Amniotic epithelial cell (primary cell): ENCODE data around the gene ARAP1.

Source experiments
- DNase-seq: peaks from one replicate; pipeline ENCODE4 v3.0.0-alpha.2; 2010; ENCODE audit warnings: low read depth

The ARAP1 gene

DNA sequence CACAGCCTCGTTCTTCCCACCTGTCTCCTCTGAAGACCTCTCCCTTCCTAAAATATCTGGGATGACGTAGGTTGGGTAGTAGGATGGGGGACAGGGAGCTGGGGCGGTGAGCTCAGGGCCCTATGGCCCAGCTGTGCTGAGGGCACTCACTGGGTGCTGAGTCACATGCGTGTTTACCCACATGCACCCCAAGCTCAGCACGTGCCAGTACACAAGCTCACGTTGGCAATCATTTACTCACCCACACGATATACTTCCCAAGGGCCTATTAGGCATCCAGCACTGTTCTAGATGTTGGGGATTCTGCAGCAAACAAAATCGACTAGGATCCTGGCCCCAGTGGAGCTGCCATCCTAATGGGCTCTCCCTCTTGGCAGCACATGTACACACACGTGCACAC lies 28.7 kb downstream of the ARAP1 start:
- DNase-seq, result no peak

DNA sequence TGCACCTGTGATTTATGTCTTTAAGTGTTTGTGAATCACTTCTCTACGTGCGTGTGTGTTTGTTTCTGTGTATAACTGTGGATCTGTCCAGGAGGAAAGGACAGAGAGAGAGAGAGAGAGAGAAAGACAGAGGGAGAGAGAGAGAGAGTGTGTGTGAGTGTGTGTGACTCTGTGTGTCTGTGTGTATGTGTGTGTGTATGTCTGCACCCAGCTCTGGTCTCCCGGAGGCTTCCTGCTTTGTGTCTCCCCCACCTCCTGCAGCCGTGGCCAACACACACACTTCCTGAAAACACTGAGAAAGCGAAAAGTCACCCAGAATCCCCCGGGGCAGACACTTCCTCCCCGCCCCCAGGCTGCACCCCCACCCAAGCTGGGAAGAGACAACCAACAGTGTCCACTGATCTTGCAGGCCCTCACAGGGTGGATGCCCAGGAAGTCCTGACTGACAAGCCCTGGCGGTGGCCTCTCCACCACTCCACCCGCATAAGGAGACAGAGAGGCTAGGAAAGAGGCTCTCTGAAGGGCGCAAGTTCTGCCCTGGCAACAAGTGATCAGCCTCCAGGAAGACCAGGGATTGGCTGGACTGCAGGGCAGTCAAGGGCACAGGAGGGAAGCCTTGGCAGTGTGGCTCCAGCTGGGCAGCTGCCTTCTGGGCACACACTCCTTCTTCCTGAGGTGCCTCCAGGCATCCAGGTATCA lies 30.0 kb downstream of the ARAP1 start:
- peak; percentile 94 for DNase-seq

DNA sequence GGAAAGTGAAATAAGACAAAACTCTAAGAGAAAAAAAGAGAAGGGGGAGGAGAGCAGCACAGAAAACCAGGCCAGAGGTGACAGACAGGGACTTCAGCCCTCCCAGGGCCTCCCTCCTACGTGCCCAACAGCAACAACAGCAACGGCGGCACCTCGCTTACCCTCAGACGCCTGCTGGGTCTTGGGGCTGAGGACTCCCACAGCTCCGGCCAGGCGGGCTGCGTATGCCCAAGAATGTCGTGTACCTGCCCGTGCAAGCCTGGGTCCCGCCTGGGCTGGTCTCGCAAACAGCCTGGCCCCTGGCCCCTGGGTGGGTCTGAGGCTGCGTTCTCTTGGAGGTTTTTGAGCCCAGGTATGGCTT lies 30.5 kb downstream of the ARAP1 start:
- peak; percentile 25 for DNase-seq

DNA sequence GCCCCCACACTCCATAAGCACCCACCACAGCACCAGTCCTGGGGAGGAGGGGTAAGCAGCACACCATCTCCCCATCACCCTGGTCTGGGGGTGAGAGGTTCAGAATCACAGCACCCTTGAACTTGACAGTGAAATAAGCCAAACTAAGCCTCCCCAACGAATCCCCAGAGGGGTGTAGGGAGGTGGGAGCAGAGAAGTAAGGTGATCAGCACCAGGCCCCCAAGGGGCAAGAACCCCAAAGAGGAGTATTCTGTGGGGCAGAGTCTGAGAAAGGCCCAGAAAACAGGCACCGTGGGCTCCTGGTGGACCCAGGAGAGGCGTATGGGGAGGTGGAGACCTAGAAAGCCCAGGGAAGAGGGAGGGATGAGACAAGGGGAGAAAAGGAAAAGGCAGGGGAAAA lies 30.9 kb downstream of the ARAP1 start:
- no peak for DNase-seq

DNA sequence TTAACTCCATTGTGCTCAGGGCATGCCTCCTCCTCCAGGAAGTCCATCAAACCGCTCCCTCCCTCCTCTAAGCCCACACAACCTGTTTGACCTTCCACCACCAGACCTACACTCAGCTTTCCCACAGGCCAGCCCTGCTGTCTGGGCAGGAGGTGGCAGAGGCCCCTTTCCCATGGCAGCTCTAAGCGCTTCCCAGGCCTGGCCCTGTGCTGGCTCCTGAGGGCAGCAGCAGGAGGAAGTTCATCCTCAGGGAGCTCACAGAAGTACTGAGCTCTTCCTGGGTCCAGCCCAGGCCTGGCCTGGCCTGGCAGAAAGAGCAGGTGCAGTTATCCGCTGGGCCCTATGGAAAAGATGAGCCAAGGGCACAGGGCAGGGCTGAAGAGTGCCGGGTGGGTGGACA lies 31.4 kb downstream of the ARAP1 start:
- DNase-seq, result no peak

DNA sequence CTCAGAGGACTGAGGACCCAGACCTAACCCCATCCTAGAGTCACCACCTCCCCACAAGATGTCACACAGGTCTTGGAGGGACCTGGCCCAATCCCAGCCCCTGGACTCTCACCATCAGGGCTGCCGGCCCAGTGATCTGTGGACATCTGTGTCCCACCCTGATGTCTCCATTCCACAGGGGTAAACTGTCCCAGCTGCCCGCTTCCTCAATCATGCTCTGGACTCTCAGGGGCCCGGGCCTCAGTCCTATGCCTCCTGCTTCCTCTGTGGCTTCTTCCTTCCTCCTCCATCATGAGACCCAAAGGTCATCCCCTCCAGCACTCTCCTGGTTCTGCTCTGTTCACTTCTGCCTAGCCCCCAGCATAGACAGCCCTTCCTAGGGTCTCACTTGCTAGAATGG lies 32.2 kb downstream of the ARAP1 start:
- no peak for DNase-seq

DNA sequence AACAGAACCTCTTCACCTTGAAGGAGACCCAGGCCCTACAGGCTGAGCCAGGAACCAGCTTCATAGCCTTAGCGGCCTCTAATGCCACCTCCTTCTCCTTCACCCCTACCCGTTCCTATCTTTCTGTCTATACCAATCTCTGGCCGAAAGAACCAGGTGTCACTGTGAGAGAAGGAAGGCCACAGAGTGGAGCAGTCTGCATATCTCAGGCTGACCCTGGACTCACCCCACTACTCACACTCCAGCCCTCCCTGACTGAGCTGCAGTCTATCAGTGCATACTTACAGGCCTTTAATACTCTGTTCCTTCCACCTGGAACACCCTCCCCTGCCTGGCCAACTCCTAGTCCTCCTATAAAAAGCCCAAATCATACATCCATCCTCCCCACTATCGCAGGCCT lies 32.7 kb downstream of the ARAP1 start:
- peak; percentile 42 for DNase-seq

DNA sequence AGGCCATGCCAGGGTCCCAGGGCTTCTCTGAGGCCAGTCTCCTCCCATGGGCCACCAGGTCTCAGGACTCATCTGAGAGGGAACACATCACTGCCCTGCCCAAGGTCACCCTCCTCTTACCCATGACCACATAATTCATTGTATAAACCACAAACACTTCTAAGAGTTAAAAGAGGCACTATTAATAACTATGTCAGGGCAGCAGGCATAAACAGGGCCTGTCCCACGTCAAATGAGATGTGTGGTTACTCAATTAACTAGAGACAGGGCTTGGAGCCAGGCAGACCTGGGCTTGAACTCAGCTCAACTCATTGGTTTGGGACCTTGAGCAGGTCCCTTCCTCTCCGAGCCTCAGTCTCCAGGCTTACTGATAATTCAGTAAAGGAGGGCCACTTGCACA lies 33.1 kb downstream of the ARAP1 start:
- DNase-seq, result peak; percentile 80

DNA sequence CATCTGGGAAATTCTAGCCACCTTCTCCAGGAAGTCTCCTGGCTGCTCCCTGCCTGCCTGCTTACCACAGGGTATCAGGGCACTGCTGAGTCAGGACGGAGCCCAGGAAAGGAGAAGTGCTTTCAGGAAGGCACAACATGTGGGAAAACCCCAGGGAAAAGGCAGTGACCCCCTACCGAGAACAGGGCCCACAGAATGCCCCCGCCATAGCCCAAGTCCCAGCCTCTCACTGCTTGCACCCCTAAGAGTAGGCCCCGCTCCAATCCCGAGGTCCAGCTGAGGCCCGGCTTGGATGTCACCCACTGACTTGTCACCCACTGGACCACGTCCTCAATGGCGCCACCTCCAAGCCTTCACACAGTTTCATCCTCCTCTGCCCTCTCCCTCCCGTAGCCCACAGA lies 34.1 kb downstream of the ARAP1 start:
- DNase-seq, result no peak

DNA sequence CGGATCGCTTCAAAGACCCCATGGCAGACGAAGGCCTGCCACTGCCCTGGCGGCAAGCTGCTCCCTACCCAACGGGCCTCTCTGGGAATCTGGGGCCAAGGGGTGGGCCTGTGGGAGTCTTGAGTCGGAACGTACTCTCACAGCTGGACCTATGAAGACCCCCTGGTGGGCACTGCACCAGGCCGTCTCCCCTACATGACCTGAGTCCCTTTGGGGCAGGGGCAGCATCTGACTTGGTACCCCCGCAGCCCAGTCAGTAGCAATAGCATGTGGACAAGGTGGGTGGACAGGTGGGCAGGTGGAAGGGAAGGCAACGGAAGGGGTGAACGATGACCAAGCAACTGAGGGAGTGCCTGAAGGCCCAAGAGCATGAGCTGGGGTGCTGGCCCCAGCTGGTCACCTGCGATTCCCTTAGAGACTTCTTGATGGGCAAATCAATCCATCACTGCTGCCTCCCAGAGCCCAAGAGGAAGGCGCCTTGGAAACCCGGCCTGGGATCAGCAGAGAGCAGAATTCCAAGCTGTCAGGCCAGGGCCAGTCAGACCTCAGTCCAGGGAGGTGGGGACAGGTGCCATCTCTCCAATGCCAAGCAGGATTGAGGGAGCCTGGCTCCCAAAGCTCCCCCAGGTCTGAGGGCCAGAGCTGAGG lies 35.3 kb downstream of the ARAP1 start:
- DNase-seq, result no peak

DNA sequence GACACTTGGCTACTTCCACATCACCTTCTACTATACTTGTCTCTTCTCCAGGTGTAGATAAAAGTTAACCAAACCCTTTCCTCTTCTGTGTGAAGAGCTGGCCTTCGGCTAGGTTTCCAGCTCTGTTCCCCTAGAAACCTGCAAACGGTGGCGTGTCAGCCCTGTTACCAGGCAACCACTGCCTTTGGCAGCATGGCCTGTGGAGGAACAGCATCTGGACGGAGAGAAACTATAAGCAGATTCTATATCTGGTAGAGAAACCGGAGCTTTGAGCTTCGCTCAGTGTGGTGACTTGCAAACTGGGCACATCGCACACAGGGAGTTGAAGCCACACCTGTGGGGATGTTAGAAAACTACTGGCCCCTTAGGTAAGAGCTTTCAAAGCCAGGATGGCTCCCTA lies 35.9 kb downstream of the ARAP1 start:
- DNase-seq, result no peak

DNA sequence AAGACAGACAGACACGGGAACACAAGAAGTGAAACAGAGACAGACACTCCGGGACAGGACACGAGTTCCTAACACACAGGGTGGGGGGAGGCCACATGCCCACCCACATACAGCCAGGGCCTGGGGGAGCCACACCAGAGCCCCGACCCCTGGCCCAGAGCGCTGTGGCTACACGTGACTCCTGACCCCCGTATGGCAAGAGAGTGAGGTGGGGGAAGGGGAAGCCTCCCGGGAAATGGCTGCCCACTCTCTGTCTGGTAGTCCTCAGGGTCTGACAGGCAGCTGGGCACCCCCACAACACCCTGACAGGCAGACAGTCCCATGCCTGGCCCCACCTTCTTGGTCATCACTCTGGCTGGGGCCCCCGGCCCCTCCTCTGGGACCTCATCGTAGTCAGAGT lies 39.4 kb downstream of the ARAP1 start:
- no peak for DNase-seq

DNA sequence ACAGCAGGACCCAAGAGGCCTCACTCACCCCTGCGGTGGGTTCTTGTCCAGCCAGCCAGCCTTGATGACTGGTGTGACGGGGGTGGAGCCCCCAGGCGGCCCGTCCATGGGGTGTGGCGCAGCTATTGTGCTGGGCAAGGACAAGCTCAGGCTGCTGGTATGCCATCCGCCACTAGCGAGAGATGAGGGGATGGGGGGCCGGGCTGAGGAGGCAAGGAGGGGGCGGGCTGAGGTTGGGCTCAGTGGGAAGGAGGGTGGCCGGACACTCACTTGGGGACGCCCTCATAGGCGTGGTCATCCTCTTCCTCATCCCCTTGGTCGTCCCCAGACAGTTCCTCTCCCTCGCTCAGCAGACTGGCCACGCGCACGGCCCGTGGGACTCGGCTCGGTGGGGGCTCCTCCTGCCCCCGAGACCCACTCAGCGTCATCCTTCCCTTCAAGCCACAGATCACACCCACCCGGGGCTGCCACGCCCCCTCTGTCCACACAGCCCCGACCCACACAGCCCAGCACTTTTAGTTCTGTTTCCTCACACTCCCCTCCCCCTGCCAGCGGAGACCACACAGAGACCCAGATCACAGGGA lies 39.9 kb downstream of the ARAP1 start:
- DNase-seq, result no peak

DNA sequence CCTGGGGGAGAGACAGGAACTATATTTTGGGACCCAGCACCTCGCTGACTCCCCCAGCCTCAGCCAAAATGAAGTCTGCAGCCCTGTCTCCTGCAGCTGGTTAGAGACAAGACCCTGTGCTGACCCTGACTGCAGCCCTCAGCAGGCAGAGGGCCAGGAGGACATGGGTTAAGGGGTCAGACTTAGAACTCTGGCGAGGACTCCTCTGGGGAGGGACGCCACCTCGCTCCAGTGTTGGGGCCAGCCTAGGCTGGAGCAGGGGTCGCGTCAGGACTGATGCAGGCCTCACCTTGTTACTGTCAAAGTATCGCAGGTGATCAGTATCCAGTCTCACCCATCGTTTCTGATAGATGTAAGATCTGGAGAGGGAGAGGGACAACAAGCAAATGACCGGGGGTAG lies 41.1 kb downstream of the ARAP1 start:
- DNase-seq, result no peak

DNA sequence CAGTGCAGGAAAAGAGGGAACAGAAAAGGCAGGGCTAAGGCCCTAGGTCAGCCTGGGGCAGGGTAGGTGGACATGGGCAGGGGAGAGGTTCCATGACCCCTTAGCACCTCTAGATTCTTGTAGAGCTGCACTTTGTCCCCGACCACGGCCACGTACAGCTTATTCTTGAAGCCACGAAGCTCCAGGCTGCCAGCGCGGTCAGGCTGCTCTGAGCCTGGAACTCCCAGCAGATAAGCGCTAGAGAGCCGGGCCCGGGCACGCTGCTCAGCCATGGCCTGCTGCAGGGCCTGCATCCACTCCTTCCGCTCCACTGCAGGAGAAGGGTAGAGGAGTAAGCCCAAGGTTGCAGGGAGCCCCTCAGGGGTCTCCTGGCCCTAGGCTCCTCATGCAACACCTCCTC lies 41.9 kb downstream of the ARAP1 start:
- DNase-seq, result no peak

DNA sequence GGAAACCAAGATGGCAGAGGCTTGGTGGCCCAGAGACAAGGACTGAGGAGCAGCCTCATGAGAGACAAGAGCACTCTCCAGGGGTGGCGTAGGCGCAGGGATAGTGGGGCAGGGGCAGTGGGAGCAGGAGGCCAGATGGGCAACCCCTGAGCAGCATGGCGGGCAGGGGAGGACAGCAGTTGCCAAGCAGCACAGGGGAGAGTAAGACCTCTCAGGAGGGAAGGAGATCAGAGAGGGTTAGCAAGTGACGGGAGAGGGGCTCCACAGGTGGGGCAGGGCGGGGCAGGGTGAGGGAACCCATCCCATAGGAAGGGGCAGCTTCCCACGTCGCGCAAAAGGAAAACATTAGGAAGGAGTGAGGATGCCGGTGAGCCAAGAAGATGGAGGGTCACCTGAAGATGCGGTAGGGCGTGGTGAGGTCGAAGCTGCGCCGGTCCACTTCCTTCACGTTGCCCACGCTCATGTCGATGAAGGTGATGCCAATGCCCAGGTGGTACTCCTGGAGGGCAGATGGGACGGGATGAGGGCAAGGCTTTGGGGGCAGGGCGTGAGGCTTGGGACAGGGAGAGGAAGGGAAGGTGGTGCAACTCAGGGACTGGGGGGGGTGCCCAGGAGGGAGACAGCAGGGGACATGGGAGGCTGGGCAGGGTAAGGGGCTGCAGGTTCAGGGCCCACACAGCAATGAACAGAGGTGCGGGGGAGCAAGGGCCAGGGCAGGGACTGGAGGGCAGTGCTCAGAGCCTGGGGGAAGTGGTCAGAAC lies 42.5 kb downstream of the ARAP1 start:
- no peak for DNase-seq

DNA sequence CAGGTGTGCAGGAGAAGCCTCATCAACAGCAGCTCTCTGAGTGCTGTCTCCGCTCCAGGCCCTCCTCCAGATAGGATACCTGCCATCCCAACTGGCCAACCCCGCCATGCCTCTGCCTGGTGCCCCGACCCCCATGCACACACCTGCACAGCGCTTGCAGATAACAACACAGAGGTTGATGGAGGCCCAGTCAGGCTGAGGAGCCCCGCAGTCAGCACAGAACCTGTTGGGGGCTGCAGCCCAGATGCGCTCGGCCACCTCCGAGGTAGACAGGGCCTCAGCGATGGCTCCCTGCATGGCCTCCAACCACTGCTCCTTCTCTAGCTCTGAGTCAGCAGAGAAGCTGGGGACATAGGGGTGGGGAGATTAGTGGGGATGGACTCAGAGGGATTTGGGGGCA lies 45.2 kb downstream of the ARAP1 start:
- no peak for DNase-seq

DNA sequence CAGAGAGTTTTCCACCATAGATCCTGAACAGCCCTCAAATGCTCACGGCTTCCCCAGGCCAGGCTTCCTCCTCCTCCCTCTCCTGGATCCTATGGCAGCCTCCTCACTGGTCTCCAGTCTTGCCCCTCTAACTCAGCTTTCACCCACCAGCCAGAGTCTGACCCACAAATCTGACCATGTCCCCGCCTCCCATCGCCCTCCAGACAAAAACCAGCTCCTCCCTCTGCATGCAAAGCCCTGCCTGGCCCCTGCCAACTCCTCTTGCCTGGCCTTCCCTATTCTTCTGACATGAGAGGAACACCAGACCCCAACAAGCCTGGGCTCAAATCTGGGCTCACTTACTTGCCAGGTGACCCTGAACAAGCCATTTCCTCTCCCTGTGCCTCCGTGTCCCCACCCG lies 45.6 kb downstream of the ARAP1 start:
- no peak for DNase-seq

DNA sequence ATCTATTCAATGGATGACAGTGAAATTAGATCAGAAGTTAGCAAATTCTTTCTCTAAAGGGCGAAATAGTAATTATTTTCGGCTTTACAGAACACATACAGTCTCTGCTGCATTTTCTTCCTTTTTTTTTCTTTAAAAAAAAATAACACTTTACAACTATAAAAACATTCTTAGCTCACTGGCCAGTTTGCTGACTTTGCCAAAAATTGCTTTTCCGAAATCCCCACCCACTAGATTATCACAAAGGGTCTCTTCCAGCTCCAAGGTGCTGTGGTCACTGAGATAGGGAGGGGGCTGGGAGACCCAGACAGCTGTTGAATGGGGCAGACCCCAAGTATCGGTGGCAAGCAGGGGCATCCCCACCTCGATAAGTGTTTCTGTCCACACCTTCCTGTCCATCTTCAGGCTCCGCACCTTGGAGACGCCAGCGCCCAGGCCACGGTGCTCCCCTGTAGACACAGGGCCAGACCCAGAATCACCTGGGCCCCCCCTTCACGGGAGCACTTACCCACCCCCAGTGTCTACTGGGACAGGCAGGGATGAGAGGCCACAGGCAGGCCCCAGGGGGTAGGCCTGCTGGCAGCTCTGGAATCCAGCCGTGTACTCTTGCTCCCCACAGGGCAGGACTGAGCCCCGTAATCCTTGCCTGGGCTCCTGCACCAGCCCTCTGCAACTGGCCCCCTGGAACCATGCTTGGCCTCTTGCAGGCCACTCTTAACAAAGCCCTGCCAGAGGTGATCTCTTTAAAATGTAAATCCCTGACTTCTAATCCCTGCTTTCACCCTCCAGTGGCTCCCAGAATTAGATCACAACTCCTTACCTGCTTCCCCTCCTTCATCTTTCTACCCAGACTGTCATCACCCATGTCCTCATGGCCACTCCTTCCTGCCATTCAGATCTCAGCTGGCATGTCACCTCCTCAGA lies 46.5 kb downstream of the ARAP1 start:
- no peak for DNase-seq

DNA sequence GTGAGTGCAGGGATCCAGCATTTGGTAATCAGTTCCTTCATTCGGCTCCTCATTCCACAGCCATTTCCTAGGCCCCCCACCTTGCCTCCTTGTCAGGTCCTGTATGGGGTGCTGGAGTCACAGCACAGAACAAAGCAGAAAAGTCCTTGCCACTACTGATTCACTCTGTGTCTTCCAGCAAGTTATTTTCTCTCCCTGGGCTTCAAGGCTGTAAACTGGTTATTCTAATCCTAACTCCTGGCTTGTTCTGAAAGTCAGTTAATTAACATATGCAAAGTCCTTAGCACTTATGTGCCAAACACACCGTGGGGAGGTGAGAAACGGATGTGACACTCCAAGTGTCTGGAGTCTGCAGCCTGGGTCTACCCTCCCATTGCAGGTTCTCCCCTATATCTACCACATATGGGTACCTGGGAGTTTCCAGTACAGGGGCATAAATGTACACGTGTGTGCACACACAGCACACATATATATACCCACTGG lies 47.4 kb downstream of the ARAP1 start:
- no peak for DNase-seq

DNA sequence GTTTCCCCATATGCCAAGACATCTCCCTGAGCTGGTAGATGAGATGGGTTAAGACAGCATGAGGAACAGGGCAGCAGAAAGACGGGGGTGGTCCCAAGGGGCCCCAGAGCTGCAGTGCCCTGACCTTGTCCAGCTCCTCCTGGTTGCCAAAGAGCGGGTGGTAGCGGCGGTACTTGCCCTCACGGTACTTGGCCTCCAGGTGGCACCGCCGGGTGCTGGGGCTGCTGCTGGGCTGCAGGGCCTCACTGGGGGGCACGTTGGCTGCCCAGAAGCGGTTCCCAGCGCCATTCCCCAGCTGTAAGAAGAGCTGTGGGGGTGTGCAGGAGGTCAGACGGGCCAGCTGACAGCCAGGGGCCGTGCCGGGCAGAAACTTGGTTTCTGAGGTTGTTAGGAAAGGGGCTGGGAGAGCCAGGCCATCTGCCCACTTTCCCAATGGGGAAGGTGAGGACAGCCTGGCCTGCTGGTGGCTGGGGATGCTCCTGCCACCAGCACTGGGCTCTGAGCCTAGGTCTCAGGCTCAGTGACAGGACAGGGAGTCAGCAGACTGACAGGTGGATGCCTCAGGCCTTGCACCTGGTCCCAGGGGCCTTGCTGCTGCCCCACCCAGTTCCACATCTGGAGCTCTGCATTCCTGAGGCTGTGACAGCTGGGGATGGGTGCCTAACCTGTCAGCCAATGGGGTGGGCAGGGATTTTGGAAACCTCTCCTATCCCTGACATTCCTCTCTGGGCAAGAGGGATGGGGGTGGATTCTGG lies 48.0 kb downstream of the ARAP1 start:
- DNase-seq, result no peak
